Measurements from ENCODE around the gene SLC35F6. TPM values are rescaled to one million over a fixed set of nuclear protein-coding genes. Genes with fewer than 3 reads are reported as not detected.
A peak's percentile ranks its signal among the peaks of the same experiment; 100 is the strongest.

Gene SLC35F6
- total RNA-seq, 1 experiment from 2014 or later, result 10.3 TPM

DNA sequence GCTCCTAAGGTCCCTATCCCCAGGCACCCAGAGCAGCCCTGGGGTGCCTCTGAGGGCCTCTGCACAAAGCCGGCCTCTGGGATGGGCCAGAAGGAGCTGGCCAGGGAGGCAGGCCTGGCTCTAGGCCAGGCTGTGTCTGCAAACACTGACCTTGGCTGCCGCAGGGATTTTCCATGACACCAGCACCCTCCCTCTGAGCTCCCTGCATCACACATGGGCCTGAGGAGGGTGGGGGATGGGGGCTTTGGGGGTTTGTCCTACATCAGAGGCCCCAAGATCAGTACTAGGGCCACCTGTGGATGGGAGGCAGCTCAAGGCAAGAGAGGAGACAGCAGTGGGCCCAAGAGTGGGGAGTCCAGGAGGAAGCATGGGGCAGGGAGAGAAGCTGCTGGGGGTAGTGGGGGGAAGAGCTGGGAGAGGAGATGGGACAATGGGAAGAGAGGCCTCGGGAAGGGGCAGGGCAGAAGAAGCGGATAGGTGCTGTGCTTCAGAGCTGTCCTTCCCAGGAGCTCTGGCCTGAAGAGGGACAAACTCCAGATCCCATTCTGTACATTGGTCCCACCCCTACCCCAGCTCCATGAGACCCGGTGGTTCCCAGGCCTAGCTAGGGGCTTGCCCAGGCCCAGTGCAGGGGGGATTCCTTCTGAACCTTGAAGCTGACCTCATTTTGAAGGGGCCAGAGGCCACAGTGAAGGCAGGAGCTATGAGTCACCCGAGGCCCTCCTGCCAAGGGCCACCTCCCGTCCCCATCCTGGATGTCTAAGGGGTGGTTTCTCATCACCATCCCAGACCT is 43.6 kb upstream of the SLC35F6 start:
- ChIA-PET POLR2A (interaction anchor here (1.0 kb wide), 1 partner anchor 16 kb away, joined by 3 read pairs; no protein-coding TSS in a partner anchor), CTCF (interaction anchor here (0.9 to 1.5 kb wide), 3 partner anchors 8 to 161 kb away, joined by 3 to 5 read pairs (median 3); no protein-coding TSS in a partner anchor)
- H3K36me3 Mint-ChIP-seq, result no peaks in the 10 kb centered on the region
- H3K4me3 Mint-ChIP-seq, result no peak overlapping the region
- H3K4me1 Mint-ChIP-seq, result peaks cover 11% of the 10 kb centered on the region
- TF ChIP-seq ZMAT4 (CRISPR knock-in tag; IDR thresholded peaks at IDR 0.05), result no peak
- TF ChIP-seq OVOL2 (CRISPR knock-in tag; IDR thresholded peaks at IDR 0.05; ENCODE audit: borderline replicate concordance), result no peak
- TF ChIP-seq FOXK1 (CRISPR knock-in tag; IDR thresholded peaks at IDR 0.05), result no peak
- TF ChIP-seq ATF2 (CRISPR knock-in tag; IDR thresholded peaks at IDR 0.05; ENCODE audit: borderline replicate concordance, low read depth), result no peak
- TF ChIP-seq CREM (CRISPR knock-in tag; IDR thresholded peaks at IDR 0.05), result no peak
- no peak for TF ChIP-seq MXD4 (CRISPR knock-in tag; IDR thresholded peaks at IDR 0.05; ENCODE audit: borderline replicate concordance)
- no peak for TF ChIP-seq FOXP1 (CRISPR knock-in tag; IDR thresholded peaks at IDR 0.05; ENCODE audit: borderline replicate concordance)
- no peak for TF ChIP-seq FOXJ3 (CRISPR knock-in tag; IDR thresholded peaks at IDR 0.05; ENCODE audit: borderline replicate concordance)
- TF ChIP-seq TP53 (CRISPR knock-in tag; IDR thresholded peaks at IDR 0.05), result no peak
- TF ChIP-seq IRF2 (CRISPR knock-in tag; IDR thresholded peaks at IDR 0.05; ENCODE audit: borderline replicate concordance, low read depth), result no peak
- no peak for TF ChIP-seq GRHL2 (CRISPR knock-in tag; IDR thresholded peaks at IDR 0.05; ENCODE audit: insufficient replicate concordance, severe bottlenecking)
- TF ChIP-seq, protein P1, sequence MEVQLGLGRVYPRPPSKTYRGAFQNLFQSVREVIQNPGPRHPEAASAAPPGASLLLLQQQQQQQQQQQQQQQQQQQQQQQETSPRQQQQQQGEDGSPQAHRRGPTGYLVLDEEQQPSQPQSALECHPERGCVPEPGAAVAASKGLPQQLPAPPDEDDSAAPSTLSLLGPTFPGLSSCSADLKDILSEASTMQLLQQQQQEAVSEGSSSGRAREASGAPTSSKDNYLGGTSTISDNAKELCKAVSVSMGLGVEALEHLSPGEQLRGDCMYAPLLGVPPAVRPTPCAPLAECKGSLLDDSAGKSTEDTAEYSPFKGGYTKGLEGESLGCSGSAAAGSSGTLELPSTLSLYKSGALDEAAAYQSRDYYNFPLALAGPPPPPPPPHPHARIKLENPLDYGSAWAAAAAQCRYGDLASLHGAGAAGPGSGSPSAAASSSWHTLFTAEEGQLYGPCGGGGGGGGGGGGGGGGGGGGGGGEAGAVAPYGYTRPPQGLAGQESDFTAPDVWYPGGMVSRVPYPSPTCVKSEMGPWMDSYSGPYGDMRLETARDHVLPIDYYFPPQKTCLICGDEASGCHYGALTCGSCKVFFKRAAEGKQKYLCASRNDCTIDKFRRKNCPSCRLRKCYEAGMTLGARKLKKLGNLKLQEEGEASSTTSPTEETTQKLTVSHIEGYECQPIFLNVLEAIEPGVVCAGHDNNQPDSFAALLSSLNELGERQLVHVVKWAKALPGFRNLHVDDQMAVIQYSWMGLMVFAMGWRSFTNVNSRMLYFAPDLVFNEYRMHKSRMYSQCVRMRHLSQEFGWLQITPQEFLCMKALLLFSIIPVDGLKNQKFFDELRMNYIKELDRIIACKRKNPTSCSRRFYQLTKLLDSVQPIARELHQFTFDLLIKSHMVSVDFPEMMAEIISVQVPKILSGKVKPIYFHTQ (CRISPR knock-in tag; IDR thresholded peaks at IDR 0.05), result no peak
- no peak for DNase-seq (ENCODE audit: low spot score)
- ATAC-seq, result no peak
- no peaks in the 10 kb centered on the region for H3K27me3 Mint-ChIP-seq (ENCODE audit: low read depth)
- H3K27ac Mint-ChIP-seq, result no peak overlapping the region
- H3K9me3 Mint-ChIP-seq, result no peaks in the 10 kb centered on the region

DNA sequence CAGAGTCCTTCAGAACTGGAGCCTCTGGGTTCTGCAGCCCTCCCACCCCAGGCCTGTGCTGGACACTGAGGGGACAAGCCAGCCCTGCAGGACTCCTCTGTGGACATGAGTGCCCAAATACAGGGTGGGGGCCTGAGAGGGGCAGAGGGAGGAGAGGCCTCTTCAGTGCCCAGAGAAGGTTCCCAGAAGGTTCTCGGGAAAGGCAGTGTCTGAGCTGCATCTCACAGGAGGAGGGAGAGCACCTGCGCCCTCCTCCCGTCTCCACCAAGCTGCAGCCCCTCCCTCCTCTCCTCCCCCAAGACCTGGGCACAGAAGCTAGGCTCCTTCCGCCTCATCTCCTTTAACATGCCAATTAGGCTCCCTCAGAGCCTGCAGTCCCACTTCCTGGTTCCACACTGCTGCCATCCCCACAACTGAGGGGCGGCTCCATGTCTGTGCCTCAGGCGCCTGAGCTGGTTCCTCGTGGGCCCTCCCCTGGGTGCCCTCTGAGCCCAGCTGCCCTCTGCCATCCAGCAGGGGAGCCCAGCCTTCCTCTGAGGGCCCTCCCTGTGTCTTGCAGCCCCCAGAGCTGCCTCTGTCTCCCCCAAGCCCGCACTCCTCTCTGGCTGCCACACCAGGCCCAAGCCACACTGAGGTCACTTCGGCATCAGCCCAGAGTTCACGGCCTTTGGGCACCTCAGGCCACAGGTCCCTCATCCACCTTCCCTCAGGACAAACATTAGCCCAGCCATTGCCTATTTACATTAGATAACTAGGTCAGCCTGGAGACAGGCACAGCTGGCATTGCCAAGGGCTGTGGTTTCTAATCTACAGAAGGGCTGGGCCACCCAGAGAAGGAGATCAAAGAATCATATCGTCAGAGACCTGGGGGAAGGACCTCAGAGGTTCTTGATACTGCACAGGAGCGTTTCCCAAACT is 42.7 kb upstream of the SLC35F6 start:
- no peaks in the 10 kb centered on the region for H3K9me3 Mint-ChIP-seq
- peaks cover 11% of the 10 kb centered on the region for H3K4me1 Mint-ChIP-seq
- H3K27me3 Mint-ChIP-seq (ENCODE audit: low read depth), result no peaks in the 10 kb centered on the region
- CTCF ChIA-PET, result interaction anchor here (0.7 to 1.5 kb wide), 2 partner anchors 106 to 114 kb away, joined by 3 to 5 read pairs; no protein-coding TSS in a partner anchor
- POLR2A ChIA-PET, result interaction anchor here (1.0 kb wide), 1 partner anchor 16 kb away, joined by 3 read pairs; no protein-coding TSS in a partner anchor
- ATAC-seq (peak; percentile 89), DNase-seq (ENCODE audit: low spot score) (no peak)
- TF ChIP-seq GABPB1 (CRISPR knock-in tag; IDR thresholded peaks at IDR 0.05) (no peak), ATF6 (CRISPR knock-in tag; IDR thresholded peaks at IDR 0.05) (no peak), ZNF263 (CRISPR knock-in tag; IDR thresholded peaks at IDR 0.05; ENCODE audit: low read depth) (peak; percentile 96)
- H3K4me3 Mint-ChIP-seq, result no peak overlapping the region
- H3K36me3 Mint-ChIP-seq, result no peaks in the 10 kb centered on the region
- no peak overlapping the region for H3K27ac Mint-ChIP-seq
